HG02571 (cell line): ENCODE results near the gene PCBP3.
"Not testable (repeated sequence)": the region's sequence is repeated elsewhere in the genome, so short reads cannot be mapped to it uniquely, and the experiment has no call there.

Experiments used
- ATAC-seq: cut with Tn5 transposase; IDR thresholded peaks from one replicate; pipeline ENCODE4 v1.9.1; 2021; ENCODE audit warnings: mild to moderate bottlenecking, moderate library complexity; ENCODE audit not compliant: unreplicated experiment

PCBP3 gene

DNA sequence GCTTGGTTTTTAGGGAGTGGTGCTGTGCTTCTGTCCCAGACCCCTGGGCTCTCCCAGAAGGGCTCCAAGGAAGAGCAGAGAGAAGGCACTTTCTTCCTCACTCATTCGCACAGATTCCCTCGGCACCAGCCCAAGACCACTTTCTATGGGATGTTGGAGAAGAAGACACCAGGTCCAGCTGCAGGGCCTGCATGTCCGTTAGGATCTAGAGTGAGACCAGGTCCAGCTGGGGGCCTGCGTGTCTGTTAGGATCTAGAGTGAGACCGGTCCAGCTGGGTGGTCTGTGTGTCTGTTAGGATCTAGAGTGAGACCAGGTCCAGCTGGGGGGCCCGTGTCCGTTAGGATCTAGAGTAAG, 30.9 kb upstream of the PCBP3 start:
- ATAC-seq, result not testable (repeated sequence)

DNA sequence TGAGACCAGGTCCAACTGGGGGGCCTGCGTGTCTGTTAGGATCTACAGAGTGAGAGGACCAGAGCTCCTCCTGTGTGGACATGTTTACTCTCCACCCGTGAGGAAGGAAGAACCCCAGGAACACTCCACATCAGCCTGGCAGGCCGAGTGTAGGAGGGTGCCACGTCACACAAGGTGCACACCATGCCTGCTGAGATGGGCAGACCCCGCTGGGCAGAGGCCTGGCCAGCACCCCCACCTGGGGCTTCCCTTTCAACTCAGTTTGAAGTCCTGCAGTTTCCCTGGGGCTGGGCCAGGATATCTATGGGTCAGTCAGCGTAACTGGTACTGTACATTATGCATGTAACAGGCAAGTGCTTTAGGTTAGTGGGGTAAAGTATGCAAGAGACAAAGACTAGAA, 30.1 kb upstream of the PCBP3 start:
- no peak for ATAC-seq

DNA sequence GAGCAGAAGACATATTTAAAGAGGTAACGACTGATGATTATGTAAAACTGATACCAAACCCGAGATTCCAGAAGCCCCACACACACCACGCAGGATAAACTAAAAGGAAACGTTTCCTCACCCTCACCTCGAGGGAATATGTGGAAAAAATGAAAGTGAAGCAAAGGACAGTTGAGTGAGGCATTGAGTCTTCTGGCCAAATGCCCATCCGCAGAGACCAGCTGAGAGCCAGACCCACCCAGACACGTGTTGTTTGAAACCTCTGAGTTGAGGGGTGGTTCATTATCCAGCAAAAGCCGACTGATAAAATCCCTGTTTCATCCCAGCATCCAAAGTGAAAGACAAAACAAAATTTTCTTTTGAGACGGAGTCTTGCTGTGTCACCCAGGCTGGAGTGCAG, 29.6 kb upstream of the PCBP3 start:
- no peak for ATAC-seq

DNA sequence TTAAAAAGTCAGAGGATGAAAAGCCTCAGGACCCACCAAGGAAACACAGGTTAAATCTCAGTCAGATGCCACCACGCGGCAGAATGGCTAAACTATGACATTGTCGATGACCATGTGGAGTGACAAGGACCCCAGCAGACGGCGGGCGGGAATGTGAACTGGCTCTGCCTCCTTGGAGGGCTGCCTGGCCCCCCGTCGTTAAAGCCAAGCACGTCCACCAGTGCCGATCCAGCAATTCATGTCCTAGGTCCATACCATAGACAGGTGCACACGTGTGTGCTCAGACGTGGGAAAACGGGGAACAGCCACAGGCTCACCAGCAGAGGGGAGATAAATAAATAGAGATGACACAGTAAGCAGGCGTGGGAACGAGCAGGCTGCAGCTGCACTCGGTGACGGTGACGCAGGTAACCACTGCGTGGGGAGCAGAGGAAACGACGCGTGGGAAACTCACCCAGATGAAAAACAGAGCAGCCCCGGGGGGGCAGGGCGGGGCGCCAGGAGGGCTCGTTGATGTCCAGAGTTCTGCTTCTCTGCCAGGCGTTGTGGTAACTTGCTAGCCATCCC, 28.3 kb upstream of the PCBP3 start:
- no peak for ATAC-seq

DNA sequence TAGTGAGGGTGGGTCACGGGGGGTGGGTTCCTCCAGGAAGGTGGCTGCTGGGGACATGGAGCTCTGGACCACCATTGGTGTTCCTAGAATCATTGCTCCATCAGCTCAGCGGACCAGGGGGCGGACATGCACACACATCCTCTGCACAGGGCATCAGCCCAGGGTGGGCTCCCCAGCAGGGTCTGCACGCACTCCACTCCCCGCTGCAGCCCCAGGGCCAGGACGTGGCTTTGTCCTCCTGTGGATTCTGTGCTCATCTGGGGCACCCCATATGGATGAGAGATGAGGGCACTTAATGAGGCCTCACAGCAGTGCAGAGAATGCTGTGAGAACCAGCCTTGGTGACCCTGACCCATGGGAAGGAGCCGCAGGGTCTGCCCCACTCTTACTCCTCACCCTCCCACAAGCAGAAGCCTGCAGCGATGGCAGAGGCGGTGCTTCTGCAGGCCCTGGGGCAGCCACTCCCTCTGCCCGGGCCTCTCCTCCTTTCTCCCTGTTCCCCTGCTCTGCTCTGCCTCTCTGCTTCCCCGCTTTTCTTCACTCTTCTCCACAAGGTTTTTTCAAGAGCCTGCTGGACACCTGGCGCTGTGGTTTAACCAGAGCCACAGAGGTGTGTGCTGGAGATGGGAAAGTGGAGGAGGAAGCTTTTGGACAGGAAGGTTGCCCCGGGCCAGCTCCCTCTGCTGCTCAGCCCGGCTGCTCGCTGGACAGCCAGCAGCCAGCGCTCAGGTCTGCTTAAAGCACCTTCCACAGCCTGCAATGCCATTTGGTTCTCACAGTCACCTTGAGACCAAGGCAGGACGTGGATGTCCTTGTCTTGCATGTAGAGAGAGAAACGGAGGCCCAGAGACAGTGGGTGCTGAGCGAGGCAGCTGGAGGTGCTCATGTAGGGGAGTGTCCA, 26.3 kb upstream of the PCBP3 start:
- ATAC-seq, result no peak

DNA sequence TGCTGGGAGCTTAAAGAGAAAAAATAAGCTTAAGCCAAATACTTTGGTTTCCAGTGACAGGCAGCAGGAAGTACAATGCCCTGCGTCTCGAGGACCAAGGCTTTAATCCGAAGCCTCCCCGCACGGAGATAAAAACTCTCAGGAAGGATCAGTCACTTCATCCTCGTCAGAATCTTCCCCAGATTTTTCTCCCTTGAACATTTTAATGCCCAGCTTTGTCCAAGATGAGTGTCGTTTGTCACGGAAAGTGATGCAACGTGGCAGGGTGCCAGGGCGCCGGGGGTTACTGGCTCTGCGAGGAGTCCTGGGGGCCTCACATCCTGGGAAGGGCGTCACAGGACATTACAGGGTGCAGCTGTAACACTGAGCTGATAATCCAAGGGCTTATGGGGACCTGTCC, 25.2 kb upstream of the PCBP3 start:
- no peak for ATAC-seq

DNA sequence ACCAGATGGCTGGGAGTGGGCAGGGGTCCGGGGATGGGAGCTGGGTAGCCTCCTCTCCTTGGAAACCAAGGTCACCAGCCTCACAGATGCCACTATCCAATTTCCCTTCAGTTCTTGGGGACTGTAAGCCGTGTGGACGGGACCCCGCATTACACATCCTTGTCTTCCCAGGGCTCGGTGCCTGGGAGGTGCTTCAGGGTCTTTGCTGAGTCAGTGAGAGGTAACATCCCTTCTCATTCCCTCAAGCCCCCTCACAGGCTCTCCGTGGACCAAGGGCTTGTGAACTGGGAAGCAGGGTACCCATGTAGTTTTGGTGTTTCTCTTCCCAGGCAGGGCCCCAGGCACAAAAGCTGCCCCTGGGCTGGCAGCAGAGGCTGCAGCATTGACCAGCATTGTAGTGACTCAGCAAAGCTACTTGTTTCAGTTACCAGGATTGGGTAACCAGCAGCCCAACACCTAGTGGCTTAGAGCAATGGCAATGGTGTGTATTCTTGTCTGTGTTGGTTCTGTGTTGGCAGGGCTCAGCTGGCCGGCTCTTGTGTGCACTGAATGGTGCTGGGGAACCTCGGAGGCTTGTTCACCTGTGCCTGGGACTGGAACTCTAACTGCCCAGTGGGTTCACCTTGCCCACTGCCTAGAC, 24.6 kb upstream of the PCBP3 start:
- ATAC-seq, result no peak

DNA sequence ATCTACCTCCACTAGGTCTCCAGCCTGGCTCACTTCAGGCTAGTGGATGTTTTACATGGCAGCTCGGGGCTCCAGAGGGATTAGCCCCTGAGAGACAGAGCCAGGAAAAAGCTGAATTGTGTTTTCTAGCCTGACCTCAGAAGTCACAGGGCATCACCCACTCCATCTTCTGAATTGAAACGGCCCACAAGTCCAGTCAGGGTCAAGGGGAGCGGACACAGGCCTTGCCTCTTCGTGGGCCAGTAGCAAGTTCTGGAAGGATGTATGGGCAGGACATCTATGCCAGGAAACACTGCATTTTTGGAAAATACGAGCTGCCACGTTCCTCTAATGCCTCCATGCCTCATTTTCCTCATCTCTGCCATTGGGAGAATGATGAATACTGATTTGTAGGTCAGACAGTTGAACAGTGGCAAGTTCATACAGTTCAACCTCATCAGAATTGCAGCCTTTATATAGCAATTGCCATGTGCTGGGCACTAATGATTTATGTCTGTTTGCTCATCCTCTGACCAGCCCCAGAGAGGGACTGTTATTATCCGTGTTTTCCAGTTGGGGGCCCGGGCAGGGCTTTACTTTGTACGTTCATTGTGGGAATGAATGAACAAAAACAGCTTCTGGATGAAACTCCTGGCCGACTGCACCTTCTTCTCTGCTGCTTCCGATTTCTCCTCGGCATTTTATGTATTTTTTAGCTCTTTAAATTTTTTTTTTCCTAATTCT, 23.2 kb upstream of the PCBP3 start:
- no peak for ATAC-seq

DNA sequence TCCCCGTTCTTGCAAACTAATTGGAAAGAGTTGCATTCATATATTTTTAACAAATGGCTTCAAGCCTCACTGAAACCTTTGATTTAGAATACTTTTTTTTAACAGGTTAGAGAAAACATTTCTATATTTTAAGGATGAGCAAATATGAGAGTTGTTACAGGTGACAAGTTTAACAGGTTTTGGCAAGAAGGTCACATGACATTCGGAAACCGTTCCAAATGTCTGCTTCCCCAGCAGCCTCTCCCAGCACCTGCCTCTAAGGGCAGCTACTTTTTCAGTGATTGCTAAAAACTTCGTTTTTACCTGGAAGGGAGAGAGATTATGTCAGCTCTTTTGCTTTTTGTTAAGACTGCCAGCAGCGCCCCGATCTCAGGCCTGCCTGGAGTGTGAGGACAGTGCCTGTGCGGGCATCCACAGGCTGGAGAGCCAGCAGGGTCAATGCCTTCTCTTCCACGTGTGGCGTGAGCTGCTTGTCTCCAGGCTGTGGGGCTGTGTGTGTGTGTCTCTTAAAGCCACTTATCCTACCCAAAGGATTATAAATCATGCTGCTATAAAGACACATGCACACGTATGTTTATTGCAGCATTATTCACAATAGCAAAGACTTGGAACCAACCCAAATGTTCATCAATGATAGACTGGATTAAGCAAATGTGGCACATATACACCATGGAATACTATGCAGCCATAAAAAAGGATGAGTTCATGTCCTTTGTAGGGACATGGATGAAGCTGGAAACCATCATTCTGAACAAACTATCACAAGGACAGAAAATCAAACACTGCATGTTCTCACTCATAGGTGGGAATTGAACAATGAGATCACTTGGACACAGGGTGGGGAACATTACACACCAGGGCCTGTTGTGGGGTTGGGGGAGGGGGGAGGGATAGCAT, 21.8 kb upstream of the PCBP3 start:
- ATAC-seq, result not testable (repeated sequence)

DNA sequence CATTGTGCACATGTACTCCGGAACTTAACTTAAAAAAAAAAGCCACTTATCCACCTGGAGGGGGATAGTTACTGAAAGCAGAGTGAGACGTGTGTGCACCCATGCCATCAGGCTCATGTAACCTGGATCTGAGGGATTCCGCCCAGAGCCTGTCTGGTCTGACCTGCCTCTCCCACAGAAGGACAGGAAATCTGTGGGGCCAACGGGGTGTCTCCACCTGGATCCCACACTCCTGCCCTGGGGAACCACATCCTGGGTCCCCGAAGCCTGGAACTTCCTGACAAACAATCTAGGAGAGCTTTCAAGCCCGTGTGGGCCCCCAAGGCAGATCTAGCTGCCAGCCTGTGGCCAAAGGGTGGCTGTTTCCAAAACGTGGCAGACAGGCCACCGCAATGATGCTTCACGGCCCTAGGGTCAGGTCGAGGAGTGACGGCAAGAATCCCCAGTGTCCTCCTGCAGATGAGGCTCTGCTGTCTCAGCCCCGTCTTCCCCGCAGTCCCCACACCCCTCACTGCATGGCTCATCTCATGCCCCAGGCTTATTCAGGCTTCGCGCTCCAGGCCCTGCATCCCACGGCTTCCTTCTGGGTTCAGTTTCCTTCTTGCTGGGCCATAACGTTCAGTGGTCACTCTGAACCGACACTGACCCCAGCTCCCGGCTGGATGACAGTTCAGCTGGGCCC, 21.0 kb upstream of the PCBP3 start:
- no peak for ATAC-seq

DNA sequence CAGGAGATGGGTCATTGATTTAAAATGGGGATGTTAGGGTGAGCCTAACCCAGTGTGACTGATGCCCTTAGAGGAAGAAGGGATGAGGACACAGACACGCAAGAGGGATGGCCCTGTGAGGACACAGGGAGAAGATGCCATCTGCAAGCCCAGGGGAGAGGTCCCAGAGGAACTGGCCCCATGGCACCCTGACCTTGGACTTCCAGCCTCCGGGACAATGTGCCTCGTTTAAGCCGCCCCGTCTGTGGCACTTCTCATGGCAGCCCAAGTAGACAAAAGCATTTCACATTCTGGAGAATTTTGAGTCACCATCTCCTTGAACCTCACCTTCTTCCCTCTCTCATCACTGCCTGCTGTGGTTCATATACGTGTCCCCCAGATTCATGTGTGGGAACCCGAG, 20.1 kb upstream of the PCBP3 start:
- ATAC-seq, result no peak

DNA sequence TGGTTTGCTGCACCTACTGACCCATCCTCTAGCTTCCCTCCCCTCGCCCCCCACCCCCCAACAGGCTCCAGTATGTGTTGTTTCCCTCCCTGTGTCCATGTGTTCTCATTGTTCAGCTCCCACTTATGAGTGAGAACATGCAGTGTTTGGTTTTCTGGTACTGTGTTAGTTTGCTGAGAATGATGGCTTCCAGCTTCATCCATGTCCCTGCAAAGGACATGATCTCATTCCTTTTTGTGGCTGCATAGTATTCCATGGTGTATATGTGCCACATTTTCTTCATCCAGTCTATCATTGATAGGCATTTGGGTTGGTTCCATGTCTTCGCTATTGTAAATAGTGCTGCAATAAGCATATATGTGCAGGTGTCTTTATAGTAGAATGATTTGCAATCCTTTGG, 17.4 kb upstream of the PCBP3 start:
- ATAC-seq, result not testable (repeated sequence)

DNA sequence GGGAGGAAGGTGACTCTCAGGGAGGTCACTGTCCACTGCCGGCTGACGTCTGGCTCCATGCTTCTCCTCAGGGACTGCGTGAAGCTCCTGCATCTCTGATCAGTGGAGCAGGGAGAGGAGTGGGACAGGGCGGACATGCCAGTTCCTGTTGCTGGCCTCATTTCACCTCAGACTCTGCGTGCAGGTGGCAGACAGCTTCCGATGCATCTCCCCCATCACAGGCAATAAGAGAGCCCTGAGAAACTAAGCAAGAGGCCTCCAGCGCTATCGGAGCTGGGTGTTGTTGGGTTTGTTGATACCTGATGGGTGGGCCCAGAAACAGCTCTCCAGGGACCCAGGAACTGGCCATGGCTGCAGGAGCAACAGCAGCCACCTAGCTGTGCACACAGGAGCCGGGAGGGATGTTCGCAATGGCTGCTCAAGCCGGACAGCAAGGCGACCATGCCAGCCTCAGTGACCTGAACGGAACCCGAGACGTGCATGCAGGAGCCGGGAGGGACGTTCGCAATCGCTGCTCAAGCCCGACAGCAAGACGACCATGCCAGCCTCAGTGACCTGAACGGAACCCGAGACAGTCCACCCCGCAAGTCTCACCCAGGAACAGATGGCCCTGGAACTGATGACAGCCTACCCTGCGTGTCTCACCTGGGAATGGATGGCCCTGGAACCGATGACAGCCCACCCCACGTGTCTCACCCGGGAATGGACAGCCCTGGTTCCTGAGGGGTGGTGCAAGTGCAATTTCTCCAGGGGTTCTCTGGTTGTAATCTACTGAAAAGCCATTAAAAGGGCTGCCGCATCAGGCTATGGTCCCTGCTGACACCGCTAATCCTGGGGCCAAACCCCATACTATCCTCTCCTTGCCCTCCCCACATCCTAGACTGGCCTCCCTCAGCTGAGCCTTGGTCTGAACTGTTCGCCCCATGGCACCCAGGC, 14.2 kb upstream of the PCBP3 start:
- no peak for ATAC-seq

DNA sequence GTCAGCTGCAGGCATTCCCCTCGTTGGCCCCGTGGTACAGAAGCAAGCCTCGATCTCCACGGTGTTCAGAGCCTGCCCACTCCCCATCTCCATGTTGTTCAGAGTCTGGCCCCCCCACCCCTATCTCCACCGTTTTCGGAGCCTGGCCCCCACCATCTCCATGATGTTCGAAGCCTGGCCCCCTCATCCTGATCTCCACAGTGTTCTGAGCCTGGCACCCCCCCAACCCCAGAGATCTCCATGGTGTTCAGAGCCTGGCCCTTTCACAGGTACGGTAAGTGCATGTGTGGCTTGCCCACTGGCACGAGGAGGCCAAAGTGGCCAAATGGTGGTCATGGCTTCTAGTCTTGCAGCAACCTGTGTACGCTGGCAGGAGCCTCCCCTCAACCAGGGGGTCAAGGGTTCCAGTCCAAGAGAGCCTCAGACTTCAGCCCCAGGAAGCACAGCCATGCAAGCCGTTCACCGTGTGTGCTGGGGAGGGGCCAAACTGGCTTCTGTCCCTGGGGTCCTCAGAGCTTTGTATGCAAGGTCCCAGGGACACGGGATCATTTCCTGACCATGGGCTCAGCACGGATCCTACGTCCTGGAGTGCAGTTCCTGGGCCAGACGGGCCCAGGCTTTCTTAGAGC, 13.3 kb upstream of the PCBP3 start:
- ATAC-seq, result no peak

DNA sequence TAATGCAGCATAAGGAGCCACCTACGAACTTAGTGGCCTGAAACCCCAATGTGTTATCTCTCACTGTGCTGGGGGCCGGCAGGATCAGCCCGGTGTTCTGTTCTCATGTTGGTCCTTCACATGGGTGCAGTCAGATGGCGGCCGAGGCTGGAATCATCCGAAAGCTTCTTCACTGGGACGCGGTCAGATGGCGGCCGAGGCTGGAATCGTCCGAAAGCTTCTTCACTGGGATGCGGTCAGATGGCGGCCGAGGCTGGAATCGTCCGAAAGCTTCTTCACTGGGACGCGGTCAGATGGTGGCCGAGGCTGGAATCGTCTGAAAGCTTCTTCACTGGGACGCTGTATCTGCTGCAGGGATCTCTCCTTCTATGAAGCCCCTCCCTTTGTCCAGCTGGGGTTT, 12.6 kb upstream of the PCBP3 start:
- no peak for ATAC-seq

DNA sequence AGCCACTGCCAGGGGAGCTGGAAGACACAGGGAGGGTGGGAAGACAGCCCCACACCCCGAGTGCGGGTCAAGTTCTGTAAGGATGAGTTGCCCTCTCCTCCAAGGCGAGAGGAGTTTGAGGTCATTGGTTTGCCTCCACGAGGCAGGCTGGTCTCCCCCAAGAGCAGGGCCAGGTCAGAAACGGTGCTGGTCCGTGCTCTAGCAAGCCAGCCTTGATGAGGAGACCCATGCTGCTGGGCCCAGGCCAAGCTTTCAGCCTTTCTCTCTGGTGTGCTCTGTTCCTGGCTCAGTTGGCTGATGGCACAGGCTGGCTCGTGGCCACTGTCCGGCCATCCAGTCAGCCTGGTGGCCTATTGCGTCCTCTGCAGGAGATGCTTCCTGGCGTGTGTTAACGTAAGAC, 12.0 kb upstream of the PCBP3 start:
- no peak for ATAC-seq

DNA sequence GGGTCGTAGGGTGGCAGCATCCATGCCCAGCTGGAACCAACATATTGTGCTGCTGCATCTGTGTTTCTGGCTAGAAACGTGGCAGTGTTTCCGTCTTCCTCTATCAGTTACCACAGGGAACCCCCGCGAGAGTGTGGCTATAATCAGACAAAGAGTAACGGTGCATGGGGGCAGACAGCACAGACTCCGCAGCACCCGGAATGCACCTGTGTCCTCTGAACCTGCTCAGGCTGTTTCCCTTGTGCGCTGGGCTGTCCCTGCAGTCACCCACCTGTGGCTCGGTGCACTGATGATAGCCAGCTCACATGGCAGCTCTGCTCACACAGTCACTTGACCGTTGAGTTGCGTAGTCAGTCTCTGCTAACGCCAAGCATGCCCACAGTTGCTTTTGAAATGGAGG, 11.4 kb upstream of the PCBP3 start:
- no peak for ATAC-seq

DNA sequence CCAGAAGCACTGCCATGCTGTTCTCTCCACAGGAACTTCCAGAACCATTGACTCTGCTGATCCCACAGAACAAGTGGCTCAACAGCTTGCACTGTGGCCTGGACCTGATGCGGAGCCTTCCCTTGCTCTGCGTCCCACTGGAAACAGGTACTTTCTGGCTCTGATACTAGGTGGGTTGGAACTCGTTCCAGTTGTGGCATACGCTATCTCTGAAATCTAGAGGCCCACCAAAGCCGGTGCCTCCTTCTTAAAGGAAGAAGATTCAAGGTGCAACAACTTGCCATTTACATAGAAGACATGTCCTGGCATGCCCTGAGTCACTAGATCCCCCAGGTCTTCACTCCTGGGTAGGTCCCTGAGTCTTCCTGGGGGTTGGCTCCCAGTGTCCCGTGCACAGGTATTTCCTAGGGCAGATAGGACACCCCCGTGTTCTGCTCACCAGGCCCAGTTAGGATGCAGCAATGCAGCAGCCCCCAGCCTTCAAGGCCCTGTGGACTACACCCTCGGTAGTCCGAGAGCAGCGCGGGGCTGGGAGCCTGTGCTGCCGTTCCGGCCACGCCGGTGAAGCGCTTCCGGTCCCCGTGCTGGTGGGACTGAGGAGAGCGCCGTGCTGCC, 10.8 kb upstream of the PCBP3 start:
- ATAC-seq, result no peak
